HG02623 (cell line): Measurements from ENCODE around the gene DIS3.
"Not testable (repeated sequence)": the region's sequence is repeated elsewhere in the genome, so short reads cannot be mapped to it uniquely, and the experiment has no call there.

Source experiments
- ATAC-seq: cut with Tn5 transposase; IDR thresholded peaks from one replicate; pipeline ENCODE4 v1.9.1; 2021; ENCODE audit warnings: moderate library complexity; ENCODE audit not compliant: unreplicated experiment

Gene DIS3, protein sequence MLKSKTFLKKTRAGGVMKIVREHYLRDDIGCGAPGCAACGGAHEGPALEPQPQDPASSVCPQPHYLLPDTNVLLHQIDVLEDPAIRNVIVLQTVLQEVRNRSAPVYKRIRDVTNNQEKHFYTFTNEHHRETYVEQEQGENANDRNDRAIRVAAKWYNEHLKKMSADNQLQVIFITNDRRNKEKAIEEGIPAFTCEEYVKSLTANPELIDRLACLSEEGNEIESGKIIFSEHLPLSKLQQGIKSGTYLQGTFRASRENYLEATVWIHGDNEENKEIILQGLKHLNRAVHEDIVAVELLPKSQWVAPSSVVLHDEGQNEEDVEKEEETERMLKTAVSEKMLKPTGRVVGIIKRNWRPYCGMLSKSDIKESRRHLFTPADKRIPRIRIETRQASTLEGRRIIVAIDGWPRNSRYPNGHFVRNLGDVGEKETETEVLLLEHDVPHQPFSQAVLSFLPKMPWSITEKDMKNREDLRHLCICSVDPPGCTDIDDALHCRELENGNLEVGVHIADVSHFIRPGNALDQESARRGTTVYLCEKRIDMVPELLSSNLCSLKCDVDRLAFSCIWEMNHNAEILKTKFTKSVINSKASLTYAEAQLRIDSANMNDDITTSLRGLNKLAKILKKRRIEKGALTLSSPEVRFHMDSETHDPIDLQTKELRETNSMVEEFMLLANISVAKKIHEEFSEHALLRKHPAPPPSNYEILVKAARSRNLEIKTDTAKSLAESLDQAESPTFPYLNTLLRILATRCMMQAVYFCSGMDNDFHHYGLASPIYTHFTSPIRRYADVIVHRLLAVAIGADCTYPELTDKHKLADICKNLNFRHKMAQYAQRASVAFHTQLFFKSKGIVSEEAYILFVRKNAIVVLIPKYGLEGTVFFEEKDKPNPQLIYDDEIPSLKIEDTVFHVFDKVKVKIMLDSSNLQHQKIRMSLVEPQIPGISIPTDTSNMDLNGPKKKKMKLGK

DNA sequence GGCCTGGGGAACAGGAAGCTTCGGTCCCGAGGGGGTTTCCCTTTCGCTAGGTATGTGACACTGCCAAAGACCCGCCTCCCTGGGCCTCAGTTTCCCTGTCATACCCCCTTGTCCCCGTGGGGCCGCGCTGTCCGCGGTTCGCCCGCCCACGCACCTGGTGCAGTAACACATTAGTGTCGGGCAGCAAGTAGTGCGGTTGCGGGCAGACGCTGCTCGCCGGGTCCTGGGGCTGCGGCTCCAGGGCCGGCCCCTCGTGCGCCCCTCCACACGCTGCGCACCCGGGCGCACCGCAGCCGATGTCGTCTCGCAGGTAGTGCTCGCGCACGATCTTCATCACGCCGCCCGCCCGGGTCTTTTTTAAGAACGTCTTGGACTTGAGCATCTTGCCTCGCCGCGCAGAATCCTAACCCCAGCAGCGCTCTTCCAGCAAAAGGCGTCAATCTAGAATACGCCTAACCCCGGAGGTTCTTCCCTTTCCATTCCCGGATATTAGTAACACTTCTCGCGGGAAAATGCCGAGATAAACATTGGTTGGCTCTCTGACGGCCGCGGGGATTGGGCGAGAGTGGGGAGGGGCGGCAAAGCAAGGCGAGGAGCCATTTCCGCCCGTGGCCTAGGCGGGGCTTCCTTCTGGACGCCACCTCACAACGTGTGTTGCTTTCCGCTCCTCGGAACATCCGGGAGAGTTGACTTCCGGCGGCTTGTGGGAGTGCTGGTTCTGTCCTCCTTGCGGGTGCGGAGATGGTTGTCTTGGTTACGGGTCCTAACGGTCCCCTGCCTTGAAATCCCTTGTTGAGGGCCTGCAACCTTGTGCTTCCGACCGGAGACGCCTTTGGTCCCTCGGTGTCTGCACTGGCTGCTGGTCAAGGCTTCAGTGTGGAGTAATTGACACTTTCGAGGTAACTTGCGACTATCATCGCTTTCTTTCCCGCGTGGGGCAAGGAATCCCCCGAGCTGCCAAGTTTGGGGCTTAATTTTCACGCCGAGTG lies at the start of gene DIS3, which contains the start of gene PIBF1:
TSS of gene DIS3 (minus strand) at position 450 of the 989 bp plus-strand sequence. CDS start at position 382, 68 bp downstream.
TSS of gene PIBF1 (plus strand) at position 683 of the 989 bp plus-strand sequence. CDS start 1,337 bp downstream, outside the sequence.
- ATAC-seq = peak; percentile 97

DNA sequence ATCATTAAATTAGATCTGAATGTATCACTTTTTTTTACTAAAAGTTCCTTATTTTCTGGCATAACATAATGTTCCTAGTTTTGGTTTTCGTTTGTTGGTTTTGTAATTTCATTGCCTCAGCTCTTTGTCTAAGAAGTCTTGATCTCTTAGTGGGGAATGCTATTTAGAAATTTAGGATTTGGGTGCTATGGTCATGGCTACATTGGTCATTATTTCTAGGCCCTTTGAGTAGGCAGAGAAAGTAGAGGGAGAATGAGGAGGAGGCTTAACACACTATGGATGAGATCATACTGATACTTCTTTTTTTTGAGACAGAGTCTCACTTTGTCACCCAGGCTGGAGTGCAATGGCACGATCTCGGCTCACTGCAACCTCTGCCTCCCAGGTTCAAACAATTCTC lies 42.0 kb upstream of the DIS3 start:
- no peak for ATAC-seq

DNA sequence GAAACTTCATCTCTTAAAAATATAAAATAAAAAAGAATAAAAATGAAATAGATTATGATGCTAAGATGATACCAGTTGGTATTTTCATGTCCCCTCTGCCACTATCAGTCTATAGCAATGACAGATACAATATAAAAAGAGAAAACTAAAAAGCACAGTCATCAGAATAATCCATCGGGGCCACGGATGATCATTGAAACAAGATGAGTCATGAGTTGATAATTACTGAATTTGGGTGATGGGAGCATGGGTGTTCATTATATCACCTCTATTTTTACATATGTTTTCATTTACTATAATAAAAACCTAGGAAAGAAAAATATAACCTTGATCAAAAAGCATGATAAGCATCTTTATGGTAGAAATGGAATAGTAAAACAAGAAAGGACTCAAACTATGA lies 41.4 kb upstream of the DIS3 start:
- ATAC-seq = no peak

DNA sequence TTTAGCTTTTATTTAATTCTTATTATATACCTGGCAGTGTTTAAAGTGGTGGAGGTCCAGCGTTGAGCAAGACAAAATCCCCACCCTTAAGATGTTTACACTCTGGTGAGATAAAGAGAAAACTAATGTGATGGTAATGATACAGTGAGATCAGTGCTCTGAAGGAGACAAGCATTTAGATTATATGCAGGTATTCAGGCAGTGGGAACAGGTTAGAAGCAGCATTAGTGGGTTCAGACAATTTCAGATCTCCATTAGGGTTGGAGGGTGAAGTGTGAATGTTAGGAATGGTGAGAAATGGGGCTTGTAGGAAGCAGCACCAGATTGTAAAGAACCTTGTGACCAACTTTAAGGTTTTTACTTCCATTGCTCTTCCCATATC lies 39.2 kb upstream of the DIS3 start:
- no peak for ATAC-seq

DNA sequence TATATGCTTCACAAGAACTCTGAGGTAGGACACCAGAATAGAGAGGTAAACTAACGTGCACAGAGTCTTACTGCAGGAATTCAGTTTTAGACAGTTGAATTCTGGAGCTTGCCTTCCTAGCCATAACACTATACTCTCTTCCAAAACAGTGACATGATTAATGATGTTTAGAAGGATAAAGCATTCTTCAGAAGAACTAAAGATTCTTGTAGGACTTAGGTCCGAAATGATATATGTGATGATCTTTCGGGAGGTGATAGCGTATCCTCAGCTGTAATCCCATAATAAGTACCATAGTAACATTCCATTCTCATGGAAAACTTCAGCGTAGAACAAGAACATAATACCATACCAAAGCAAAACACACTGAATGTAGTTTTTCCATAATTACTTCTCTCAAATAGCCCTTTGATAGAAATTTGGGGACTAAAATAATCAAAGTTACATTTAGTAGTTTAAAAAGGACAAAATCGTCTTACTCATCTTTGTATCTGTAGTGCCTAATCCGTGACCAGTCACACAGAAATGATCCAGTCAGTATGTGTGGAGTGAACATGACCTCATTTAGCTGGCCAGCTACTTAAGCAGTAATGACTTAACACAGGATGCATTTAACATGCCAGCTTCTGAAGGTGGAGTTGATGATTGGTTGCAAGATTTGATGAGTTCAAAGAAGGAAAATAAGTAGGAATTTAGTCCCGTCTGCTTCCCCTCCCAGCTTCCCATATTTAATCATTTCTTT lies 38.6 kb upstream of the DIS3 start:
- ATAC-seq = no peak

DNA sequence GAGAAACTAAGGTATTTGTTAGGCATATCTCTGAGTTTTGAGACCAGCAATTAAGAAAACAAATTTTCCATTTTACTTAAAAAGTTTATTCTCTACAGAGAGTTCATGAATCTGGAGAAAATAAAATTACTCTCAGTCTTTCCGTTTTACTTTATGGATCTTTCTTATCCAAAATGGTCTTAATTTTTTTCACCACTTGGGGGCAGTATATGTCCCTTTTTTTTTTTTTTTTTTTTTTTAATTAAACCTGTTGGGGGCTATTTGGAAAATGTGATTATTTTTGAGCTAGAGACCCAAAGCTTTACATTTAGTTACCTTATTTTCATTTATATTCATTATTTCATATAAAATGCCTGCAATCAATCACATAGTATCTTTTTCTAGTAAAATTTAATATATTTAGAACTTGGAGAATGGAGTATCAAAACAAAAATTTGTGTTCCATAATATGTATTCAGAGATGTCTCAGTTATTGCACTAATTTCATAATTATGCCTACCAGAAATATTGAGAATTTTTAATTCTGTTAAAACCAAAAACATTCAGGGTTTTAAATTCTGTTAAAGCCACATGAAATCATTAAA lies 27.3 kb upstream of the DIS3 start:
- no peak for ATAC-seq

DNA sequence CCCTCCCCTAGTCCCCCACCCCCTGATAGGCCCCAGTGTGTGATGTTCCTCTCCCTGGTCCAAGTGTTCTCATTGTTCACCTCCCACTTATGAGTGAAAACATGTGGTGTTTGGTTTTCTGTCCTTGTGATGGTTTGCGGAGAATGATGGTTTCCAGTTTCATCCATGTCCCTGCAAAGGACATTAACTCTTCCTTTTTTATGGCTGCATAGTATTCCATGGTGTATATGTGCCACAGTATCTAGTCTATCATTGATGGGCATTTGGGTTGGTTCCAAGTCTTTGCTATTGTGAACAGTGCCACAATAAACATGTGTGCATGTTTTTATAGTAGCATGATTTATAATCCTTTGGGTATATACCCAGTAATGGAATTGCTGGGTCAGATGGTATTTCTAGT lies 24.8 kb upstream of the DIS3 start:
- ATAC-seq = not testable (repeated sequence)

DNA sequence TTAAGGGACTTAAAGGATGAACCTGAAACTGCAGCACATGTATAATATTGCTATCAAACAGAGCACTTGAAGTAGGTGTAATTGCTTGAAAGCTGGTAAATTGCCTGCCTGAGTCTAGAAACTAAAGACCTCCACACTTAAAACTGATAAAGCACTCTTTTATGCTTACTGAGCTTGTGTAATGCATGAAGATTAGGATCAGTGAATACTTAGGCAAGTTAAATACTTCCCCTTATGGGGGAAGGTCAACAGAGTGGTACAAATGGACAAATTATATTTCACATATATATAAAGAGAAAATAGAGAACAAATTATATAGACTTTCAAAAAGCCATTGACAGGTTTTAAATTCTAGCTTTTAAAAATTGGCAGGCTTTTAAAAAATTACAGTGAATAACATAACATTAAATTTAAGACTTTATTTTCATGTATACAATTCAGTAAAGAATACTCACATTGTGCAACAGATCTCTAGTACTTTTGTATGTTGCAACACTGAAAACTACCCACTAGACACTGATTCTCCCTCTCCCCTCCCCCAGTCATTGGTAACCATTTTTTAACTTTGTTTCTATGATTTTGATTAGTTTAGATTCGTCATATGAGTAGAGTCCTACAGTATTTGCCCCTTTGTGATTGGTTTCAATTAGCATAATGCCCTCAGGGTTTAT lies 24.1 kb upstream of the DIS3 start:
- no peak for ATAC-seq

DNA sequence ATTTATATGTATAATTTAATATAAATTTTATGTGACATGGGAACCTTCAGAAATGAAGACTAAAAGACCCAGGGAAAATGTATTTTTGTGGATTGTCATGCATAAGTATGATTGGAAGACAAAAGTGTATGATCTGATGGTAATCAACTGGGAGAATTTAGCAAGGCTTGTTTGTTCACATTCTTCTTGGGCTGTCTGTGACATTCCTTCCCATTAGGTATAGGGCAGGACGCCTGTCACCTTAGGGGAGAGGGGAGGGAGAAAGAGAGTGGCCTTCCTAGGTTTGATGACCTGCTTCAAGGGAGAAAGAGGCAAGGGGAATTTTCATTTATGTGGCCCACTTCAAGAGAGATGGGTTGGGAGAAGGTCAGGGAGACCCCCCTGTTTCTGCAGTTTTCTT lies 22.6 kb upstream of the DIS3 start:
- ATAC-seq = no peak

DNA sequence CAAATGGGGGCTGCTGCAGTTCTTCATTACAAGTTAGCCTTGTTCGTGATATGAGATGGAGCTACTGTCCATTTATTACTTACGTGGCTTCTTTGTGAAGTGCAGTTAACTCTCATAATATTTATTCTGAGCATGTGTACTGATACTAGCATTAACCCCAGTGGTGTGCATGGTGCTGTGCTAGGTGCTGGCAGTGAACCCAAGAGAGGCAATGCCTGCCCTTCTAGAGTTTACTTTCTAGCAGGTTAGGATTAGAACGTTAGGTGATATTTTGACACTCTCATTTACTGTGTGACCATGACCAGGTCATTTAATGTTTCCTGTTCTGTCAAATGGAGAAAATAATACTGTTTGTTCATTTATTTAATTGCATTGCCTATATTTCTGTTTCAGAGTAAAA lies 17.1 kb upstream of the DIS3 start:
- ATAC-seq = no peak

DNA sequence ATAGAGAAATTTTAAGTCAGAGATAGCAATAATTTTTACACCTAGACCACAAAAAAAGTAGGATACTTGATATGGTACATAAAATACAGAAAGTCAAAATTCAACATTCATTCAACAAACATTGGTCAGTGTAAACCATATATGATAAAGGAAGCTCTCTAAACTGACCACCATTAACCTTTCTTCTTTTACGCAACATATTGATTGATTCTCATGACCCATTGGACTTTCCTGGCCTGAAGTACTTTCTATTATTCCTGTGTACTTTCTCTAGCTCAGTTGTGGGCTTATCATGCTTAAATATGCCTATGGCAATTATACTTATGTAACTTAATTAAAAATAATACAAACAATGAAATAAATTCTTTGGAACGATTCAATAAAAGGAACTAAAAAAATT lies 10.9 kb upstream of the DIS3 start:
- no peak for ATAC-seq

DNA sequence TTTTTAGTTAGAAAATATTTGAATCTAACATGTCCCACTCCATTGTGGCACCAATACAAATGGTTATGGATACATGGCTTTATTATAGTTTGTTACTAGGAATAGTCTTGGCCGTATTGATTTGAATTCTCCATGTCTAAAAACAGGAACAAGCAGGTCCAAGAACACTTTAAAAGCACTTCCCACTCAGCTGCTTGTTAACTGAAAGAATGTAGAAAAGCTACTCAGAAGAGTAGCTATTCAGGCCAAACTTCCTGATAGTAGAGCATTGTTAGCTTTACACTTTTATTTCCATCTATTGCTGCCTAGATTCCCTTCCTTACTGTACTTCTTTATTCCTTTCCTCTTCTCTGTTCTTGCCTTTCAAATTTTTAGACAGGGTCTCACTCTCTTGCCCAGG lies 7.1 kb upstream of the DIS3 start:
- ATAC-seq = no peak

DNA sequence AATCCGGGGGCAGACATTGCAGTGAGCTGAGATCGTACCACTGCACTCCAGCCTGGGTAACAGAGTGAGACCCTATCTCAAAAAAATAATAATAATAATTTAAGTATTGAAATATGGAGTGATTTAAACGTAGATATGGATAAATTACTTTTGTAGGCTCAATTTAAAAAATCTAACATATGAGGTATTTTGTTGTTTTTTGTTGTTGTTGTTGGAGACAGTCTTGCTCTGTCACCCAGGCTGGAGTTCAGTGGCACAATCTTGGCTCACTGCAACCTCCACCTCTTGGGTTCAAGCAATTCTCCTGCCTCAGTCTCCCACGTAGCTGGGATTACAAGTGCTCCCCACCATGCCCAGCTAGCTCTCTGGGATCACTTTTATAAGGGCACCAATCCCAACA lies 3.0 kb upstream of the DIS3 start:
- not testable (repeated sequence) for ATAC-seq

DNA sequence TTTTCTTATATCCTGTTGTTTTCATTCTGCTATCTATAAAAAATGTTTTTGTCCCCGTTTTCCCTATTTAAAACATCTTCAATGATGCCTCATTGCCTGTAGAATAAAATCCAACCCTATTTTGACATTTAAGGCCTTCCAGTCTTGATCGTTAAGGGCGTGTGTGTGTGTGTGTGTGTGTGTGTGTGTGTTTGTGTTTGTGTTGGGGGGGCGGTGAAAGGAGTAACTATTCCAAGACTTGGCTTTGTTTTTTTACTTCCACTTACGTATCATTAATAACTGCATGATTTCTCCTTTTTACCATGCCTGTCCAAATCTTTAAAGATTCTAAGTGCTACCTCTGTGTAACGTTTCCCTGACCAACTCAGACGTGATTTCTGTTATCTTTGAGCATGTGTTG lies 1.0 kb upstream of the DIS3 start:
- ATAC-seq = no peak

DNA sequence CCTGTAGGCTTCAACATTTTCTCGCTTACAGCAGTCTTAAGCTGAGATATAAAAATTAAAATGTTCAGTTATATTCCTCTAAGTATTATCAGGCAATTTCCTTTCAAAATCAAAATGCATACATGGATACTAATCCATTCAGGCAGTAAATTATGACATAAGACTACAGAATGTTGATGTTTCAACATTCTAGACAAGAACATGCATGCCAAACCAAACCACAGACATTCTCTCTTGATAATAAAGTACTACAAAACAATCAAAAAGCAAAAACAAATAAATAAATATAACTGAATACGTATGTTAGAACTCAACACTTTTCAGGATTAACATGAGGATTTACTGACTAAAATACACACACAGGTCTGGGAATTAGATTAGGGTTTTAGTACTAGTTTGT lies 7.7 kb downstream of the DIS3 start:
- no peak for ATAC-seq

DNA sequence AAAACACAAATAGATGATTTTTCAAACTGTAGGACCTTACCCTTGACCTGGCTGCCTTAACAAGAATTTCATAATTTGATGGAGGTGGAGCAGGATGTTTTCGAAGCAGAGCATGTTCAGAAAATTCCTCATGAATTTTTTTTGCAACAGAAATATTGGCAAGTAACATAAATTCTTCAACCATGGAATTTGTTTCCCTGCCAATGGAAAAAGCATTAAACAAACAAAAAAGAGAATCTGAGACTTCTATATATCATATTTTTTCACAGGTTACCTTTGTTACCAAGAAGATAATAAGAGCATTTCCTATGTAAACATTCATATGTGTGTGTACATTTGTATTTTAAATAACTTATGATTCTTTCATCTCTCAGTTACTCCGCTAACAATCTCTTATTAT lies 18.3 kb downstream of the DIS3 start:
- no peak for ATAC-seq

DNA sequence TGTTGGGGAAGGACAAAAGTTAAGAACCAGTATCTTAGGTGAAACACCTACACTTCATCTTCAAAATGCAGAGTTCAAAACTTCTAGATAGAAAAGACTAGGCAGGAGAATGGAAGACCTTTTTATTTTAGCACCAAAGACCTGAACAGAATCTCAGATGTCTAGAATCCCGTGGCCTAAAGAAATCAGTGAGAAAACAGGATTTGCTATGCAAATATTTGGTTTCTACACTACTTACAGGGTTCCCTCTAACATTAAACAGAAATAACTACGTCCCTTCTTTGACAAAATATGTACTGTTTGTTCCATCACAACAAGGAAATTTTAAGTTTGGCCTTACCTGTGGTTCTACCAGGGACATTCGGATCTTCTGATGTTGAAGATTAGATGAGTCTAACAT lies 21.5 kb downstream of the DIS3 start:
- no peak for ATAC-seq

DNA sequence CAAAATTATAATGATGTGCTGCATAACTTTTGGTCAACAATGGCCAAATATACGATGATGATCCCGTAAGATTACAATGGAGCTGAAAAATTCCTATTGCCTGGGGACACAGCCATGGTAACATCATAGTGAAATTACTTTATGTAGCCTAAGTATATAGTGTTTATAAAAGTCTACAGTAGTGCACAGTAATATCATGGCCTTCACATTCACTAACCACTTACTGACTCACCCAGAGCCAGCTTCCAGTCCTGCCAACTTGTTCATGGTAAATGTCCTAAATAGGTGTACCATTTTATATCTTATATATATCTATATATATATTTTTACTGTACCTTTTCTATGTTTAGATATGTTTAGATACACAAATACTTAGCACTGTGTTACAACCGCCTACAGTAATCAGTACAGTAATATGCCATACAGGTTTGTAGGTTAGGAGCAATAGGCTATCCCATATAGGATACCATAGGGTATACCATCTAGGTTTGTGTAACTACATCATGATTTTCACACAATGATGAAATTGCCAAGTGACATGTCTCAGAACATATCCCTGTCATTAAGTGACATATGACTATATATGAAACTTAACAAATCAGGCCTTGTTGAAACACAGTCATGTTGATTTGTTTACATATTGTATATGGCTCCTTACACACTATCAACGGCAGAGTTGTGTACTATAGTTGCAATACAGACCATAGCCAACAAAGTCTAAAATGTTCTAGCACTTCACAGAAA lies 23.7 kb downstream of the DIS3 start:
- ATAC-seq = no peak
